Stimulated activated CD4-positive, alpha-beta T cell treated with anti-CD3 and anti-CD28 coated beads, Interleukin-4, amount 100 ng/mL, for 1 hour (primary cell): ENCODE data around the gene PTPRT.

Source experiments
- DNase-seq: peaks from one replicate; pipeline ENCODE4 v3.0.0-alpha.2; 2020

The PTPRT gene

GRCh38 chr20:43016257-43016656, 173.4 kb downstream of the PTPRT start:
- no peak for DNase-seq

GRCh38 chr20:43015566-43015965, 174.1 kb downstream of the PTPRT start:
- no peak for DNase-seq

- DNase-seq: no peak
These were observed 175.5 kb downstream of the PTPRT start for GRCh38 chr20:43014206-43014605.

GRCh38 chr20:43011491-43011890, 178.2 kb downstream of the PTPRT start:
- no peak for DNase-seq

- no peak for DNase-seq
These were observed 180.2 kb downstream of the PTPRT start for GRCh38 chr20:43009532-43009931.

- no peak for DNase-seq
These were observed 182.2 kb downstream of the PTPRT start for GRCh38 chr20:43007525-43007924.

GRCh38 chr20:43006651-43007375, 182.9 kb downstream of the PTPRT start:
- no peak for DNase-seq

GRCh38 chr20:43003318-43003944, 186.3 kb downstream of the PTPRT start:
- no peak for DNase-seq

- DNase-seq: no peak
These were observed 193.6 kb downstream of the PTPRT start for GRCh38 chr20:42996141-42996540.

- DNase-seq: no peak
These were observed 201.4 kb downstream of the PTPRT start for GRCh38 chr20:42988319-42988718.

GRCh38 chr20:42987376-42988114, 202.2 kb downstream of the PTPRT start:
- no peak for DNase-seq

GRCh38 chr20:42986143-42986773, 203.4 kb downstream of the PTPRT start:
- DNase-seq: no peak

- DNase-seq: no peak
These were observed 204.1 kb downstream of the PTPRT start for GRCh38 chr20:42985628-42986027.

- no peak for DNase-seq
These were observed 207.5 kb downstream of the PTPRT start for GRCh38 chr20:42982218-42982617.

GRCh38 chr20:42981253-42981652, 208.5 kb downstream of the PTPRT start:
- no peak for DNase-seq

GRCh38 chr20:42979720-42980119, 210.0 kb downstream of the PTPRT start:
- DNase-seq: no peak

GRCh38 chr20:42978184-42978974, 211.3 kb downstream of the PTPRT start:
- DNase-seq: no peak

GRCh38 chr20:42975974-42976373, 213.7 kb downstream of the PTPRT start:
- DNase-seq: no peak

- DNase-seq: no peak
These were observed 215.4 kb downstream of the PTPRT start for GRCh38 chr20:42974347-42974746.

- DNase-seq: no peak
These were observed 217.1 kb downstream of the PTPRT start for GRCh38 chr20:42972591-42972990.

- no peak for DNase-seq
These were observed 221.0 kb downstream of the PTPRT start for GRCh38 chr20:42968746-42969145.

GRCh38 chr20:42963796-42964195, 225.9 kb downstream of the PTPRT start:
- DNase-seq: no peak

GRCh38 chr20:42961771-42962170, 227.9 kb downstream of the PTPRT start:
- no peak for DNase-seq
